Lung (tissue), 12 donors: ENCODE results near the gene MRPL27. TPM values are rescaled to one million over a fixed set of nuclear protein-coding genes. Genes with fewer than 3 reads are reported as not detected.

Source experiments
- ATAC-seq: fragments of 200-7000 bp; cut with Tn5 transposase; one replicate; pipeline ENCODE4 v1.9.1; 2020; ENCODE audit warnings: moderate number of reproducible peaks; ENCODE audit not compliant: insufficient read depth, low FRiP score
- DNase-seq, 3 donors: peaks; one replicate each; pipeline ENCODE4 v3.0.0-alpha.2; 2013 to 2017
- H3K27ac ChIP-seq, 2 donors: one replicate each; pipeline ENCODE4 v1.5.1; 2013; ENCODE audit warnings: mild to moderate bottlenecking in 2 of 2, moderate library complexity in 2 of 2, control low read depth in 1 of 2, inconsistent platforms in 1 of 2, low read depth in 1 of 2, low read length in 1 of 2
- H3K27me3 ChIP-seq, 3 donors: one replicate each; pipeline ENCODE4 v1.5.1; 2013; ENCODE audit warnings: low read length in 2 of 3; ENCODE audit not compliant: control insufficient read depth in 3 of 3, insufficient read depth in 3 of 3
- H3K36me3 ChIP-seq, 4 donors: one replicate each; pipeline ENCODE4 v1.5.1; 2013; ENCODE audit warnings: low read length in 4 of 4, mild to moderate bottlenecking in 1 of 4, moderate library complexity in 1 of 4; ENCODE audit not compliant: control insufficient read depth in 4 of 4, insufficient read depth in 4 of 4
- H3K4me1 ChIP-seq, 5 donors: one replicate each; pipeline ENCODE4 v1.5.1; 2013; ENCODE audit warnings: low read length in 5 of 5, mild to moderate bottlenecking in 2 of 5, moderate library complexity in 1 of 5; ENCODE audit not compliant: control insufficient read depth in 5 of 5, insufficient read depth in 5 of 5
- H3K4me3 ChIP-seq: one replicate; pipeline ENCODE4 v1.5.1; 2013; ENCODE audit warnings: mild to moderate bottlenecking, control low read depth, moderate library complexity
- H3K9ac ChIP-seq, 2 donors: one replicate each; pipeline ENCODE4 v1.5.1; 2013; ENCODE audit warnings: low read length in 2 of 2, control low read depth in 1 of 2; ENCODE audit not compliant: insufficient read depth in 1 of 2
- H3K9me3 ChIP-seq, 4 donors: one replicate each; pipeline ENCODE4 v1.5.1; 2013; ENCODE audit warnings: low read length in 3 of 4, mild to moderate bottlenecking in 1 of 4, moderate library complexity in 1 of 4; ENCODE audit not compliant: control insufficient read depth in 4 of 4, insufficient read depth in 3 of 4
- CTCF ChIP-seq: IDR thresholded peaks from 2 replicates; pipeline ENCODE4 v1.5.1; 2012; ENCODE audit warnings: mild to moderate bottlenecking; ENCODE audit errors: control extremely low read depth, extremely low read depth
- WGBS, 2 donors: extraction: QIAGEN DNeasy Blood & Tissue Kit; methylation state at CpG; one replicate each; pipeline ENCODE4 v1.1.7; 2013; 5-methylcytosine and 5-hydroxymethylcytosine counted together
- polyA plus RNA-seq, 2 donors: library from polyadenylated mRNA; stranded (reverse); fragments of 200-250 nt; gene quantifications; one replicate each; pipeline ENCODE4 v1.2.1, GENCODE V29; 2013
- total RNA-seq, 2 donors: library from RNA; depleted of rRNA in 1 of 2; stranded (reverse); fragments of >200 nt in 1 of 2; gene quantifications; one replicate each; pipeline ENCODE4 v1.2.1, GENCODE V29; 2014 to 2021
- donor health status: control.
- donor health status: control.
- donor health status: Bipolar disorder and iron deficiency.
- donor health status: healthy.
- donor health status: DM: yes; HTN: yes; CAD: no.

Gene MRPL27
- total and polyA plus RNA-seq, 4 donors, result 33.5 to 176 (median 78.4) TPM

GRCh38 chr17:50356418-50356817 is 16.6 kb downstream of the MRPL27 start:
- TF ChIP-seq CTCF, result no peak
- Histone ChIP-seq H3K9me3 (no peaks in the 10 kb centered on the region), H3K27me3 (no peaks in the 10 kb centered on the region), H3K36me3 (peaks cover 0 to 71% (median 28%) of the 10 kb centered on the region in 4 donors), H3K4me3 (no peak overlapping the region), H3K9ac (no peak overlapping the region), H3K4me1 (no peaks in the 10 kb centered on the region), H3K27ac (no peak overlapping the region)
- ATAC-seq, result no peak
- DNase-seq, result no peak
- WGBS, 2 donors, result 96% methylated on average over 12 of the region's 12 CpGs

GRCh38 chr17:50355701-50356341 is 17.2 kb downstream of the MRPL27 start:
- 92 to 93% methylated on average over 20 of the region's 20 CpGs for WGBS, 2 donors
- H3K4me1 ChIP-seq, result no peaks in the 10 kb centered on the region
- ATAC-seq, result no peak

GRCh38 chr17:50355336-50355700 is 17.7 kb downstream of the MRPL27 start:
- Histone ChIP-seq H3K27ac (no peak overlapping the region), H3K27me3 (no peaks in the 10 kb centered on the region), H3K9me3 (no peaks in the 10 kb centered on the region), H3K4me3 (no peak overlapping the region), H3K36me3 (peaks cover 0 to 67% (median 26%) of the 10 kb centered on the region in 4 donors), H3K9ac (no peak overlapping the region), H3K4me1 (no peaks in the 10 kb centered on the region)
- 89% methylated on average over 4 of the region's 4 CpGs for WGBS, 2 donors
- TF ChIP-seq CTCF, result no peak
- ATAC-seq (no peak), DNase-seq (no peak)

More at GRCh38 chr17:50355701-50356341, 17.2 kb downstream of the MRPL27 start:
- Histone ChIP-seq H3K36me3 (peaks cover 0 to 69% (median 26%) of the 10 kb centered on the region in 4 donors), H3K27me3 (no peaks in the 10 kb centered on the region), H3K9ac (no peak overlapping the region), H3K9me3 (no peaks in the 10 kb centered on the region), H3K4me3 (no peak overlapping the region), H3K27ac (no peak overlapping the region)
- TF ChIP-seq CTCF, result no peak
- no peak for DNase-seq

- no peak for TF ChIP-seq CTCF
- H3K27ac ChIP-seq, result no peak overlapping the region
- no peaks in the 10 kb centered on the region for H3K27me3 ChIP-seq
- no peak overlapping the region for H3K4me3 ChIP-seq
- no peak overlapping the region for H3K9ac ChIP-seq
- no peaks in the 10 kb centered on the region for H3K4me1 ChIP-seq
- DNase-seq (no peak), ATAC-seq (no peak)
- peaks cover 0 to 62% (median 25%) of the 10 kb centered on the region in 4 donors for H3K36me3 ChIP-seq
- no peaks in the 10 kb centered on the region for H3K9me3 ChIP-seq
- 95 to 97% methylated on average over 13 of the region's 13 CpGs for WGBS, 2 donors
Measured at GRCh38 chr17:50354776-50355175, 18.2 kb downstream of the MRPL27 start.
